Hepatocyte (in vitro differentiated cells): ENCODE data around the gene DYNLL1. TPM values are rescaled to one million over a fixed set of nuclear protein-coding genes. Genes with fewer than 3 reads are reported as not detected.
"Not testable (repeated sequence)": the region's sequence is repeated elsewhere in the genome, so short reads cannot be mapped to it uniquely, and the experiment has no call there.

Experiments used
- DNase-seq: peaks from one replicate; pipeline ENCODE4 v3.0.0-alpha.2; 2016; ENCODE audit warnings: low spot score
- H2AFZ ChIP-seq: fragments of 200-600 bp; sonication (generic); 2 replicates; pipeline ENCODE4 v1.6.0; 2016; ENCODE audit warnings: antibody characterized with exemption, mild to moderate bottlenecking
- H3K27ac ChIP-seq: fragments of 200-600 bp; sonication (generic); 2 replicates; pipeline ENCODE4 v1.5.1; 2016; ENCODE audit warnings: mild to moderate bottlenecking
- H3K27me3 ChIP-seq: fragments of 200-600 bp; sonication (generic); 2 replicates; pipeline ENCODE4 v1.6.1; 2016
- H3K36me3 ChIP-seq: fragments of 200-600 bp; sonication (generic); replicated peaks from 2 replicates; pipeline ENCODE4 v1.5.1; 2016; ENCODE audit warnings: low read depth; ENCODE audit not compliant: insufficient read depth
- H3K4me1 ChIP-seq: fragments of 200-600 bp; sonication (generic); 2 replicates; pipeline ENCODE4 v1.5.1; 2016; ENCODE audit warnings: mild to moderate bottlenecking, moderate library complexity; ENCODE audit not compliant: insufficient read depth
- H3K4me2 ChIP-seq: fragments of 200-600 bp; sonication (generic); 2 replicates; pipeline ENCODE4 v1.6.0; 2016
- H3K4me3 ChIP-seq: fragments of 200-600 bp; sonication (generic); 2 replicates; pipeline ENCODE4 v1.5.1; 2016; ENCODE audit warnings: mild to moderate bottlenecking
- H3K79me2 ChIP-seq: fragments of 200-600 bp; sonication (generic); 2 replicates; pipeline ENCODE4 v1.6.0; 2017; ENCODE audit warnings: mild to moderate bottlenecking
- H3K9me2 ChIP-seq: fragments of 200-600 bp; sonication (generic); replicated peaks from 2 replicates; pipeline ENCODE4 v1.6.0; 2017; ENCODE audit warnings: mild to moderate bottlenecking; ENCODE audit not compliant: insufficient read depth
- H3K9me3 ChIP-seq: fragments of 200-600 bp; sonication (generic); 2 replicates; pipeline ENCODE4 v1.5.1; 2016; ENCODE audit warnings: low read depth, mild to moderate bottlenecking
- H4K20me1 ChIP-seq: fragments of 200-600 bp; sonication (generic); 2 replicates; pipeline ENCODE4 v1.6.0; 2016; ENCODE audit warnings: mild to moderate bottlenecking; ENCODE audit not compliant: insufficient read depth, poor library complexity, severe bottlenecking
- EZH2 ChIP-seq: fragments of 200-600 bp; sonication (generic); IDR thresholded peaks from 2 replicates; pipeline ENCODE4 v1.6.1; 2016; ENCODE audit warnings: antibody characterized with exemption, mild to moderate bottlenecking, borderline replicate concordance
- EZH2phosphoT487 ChIP-seq: fragments of 200-600 bp; sonication (generic); IDR thresholded peaks from one replicate; pipeline ENCODE4 v1.6.1; 2018; ENCODE audit warnings: antibody characterized with exemption, mild to moderate bottlenecking, low read depth, moderate library complexity; ENCODE audit not compliant: unreplicated experiment, severe bottlenecking
- WGBS: methylation state at CpG from one replicate; pipeline ENCODE4 v1.1.6; 2016; ENCODE audit warnings: low lambda C conversion rate; ENCODE audit errors: missing lambda C conversion rate; 5-methylcytosine and 5-hydroxymethylcytosine counted together
- polyA plus RNA-seq: library from polyadenylated mRNA; unstranded; fragments of >200 nt; fragmentation: Nextera tagmentation; extraction: Ambion mirVana; gene quantifications from 2 replicates; pipeline ENCODE4 v1.2.1, GENCODE V29; 2016
- total RNA-seq: library from RNA; depleted of rRNA; stranded (reverse); fragments of >200 nt; gene quantifications from 2 replicates; pipeline ENCODE4 v1.2.3, GENCODE V29; 2014
- TF ChIP-seq, protein P1 (sequence below): fragments of 200-600 bp; sonication (generic); IDR thresholded peaks from 2 replicates; pipeline ENCODE4 v1.5.1; 2016; ENCODE audit warnings: antibody characterized with exemption, mild to moderate bottlenecking; ENCODE audit not compliant: poor library complexity

DYNLL1 gene
- total and polyA plus RNA-seq, 2 experiments from 2014 or later, result 383 to 641 TPM

DNA sequence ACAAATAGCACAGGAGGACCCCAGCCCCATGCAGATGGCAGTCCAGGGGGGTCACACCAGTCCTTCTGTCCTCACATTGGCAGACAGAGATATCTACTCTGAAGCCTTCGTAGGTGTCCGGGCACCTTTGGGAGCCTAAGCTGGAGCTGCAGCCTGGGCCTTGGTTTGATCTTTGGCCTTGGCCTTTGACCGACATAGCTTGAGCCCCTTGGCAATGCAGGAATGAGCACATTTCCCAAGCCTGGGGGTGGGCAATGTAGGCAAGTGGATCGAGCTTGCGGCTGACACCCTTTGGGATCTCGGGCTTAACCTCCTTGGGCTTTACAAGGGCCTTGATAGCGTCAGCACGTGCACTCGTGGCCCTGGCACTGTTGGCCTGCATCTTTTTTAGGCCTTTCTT is 26.7 kb downstream of the DYNLL1 start:
- no peaks in the 10 kb centered on the region for H3K9me2 ChIP-seq
- no peaks in the 10 kb centered on the region for H3K36me3 ChIP-seq
- no peak overlapping the region for H3K4me3 ChIP-seq
- H4K20me1 ChIP-seq, result no peaks in the 10 kb centered on the region
- no peaks in the 10 kb centered on the region for H3K4me1 ChIP-seq
- no peak for DNase-seq
- no peak overlapping the region for H3K27ac ChIP-seq
- H3K9me3 ChIP-seq, result no peaks in the 10 kb centered on the region
- no peaks in the 10 kb centered on the region for H3K27me3 ChIP-seq
- 92% methylated on average over 9 of the region's 9 CpGs for WGBS
- H2AFZ ChIP-seq, result no peak overlapping the region
- TF ChIP-seq, protein P1, sequence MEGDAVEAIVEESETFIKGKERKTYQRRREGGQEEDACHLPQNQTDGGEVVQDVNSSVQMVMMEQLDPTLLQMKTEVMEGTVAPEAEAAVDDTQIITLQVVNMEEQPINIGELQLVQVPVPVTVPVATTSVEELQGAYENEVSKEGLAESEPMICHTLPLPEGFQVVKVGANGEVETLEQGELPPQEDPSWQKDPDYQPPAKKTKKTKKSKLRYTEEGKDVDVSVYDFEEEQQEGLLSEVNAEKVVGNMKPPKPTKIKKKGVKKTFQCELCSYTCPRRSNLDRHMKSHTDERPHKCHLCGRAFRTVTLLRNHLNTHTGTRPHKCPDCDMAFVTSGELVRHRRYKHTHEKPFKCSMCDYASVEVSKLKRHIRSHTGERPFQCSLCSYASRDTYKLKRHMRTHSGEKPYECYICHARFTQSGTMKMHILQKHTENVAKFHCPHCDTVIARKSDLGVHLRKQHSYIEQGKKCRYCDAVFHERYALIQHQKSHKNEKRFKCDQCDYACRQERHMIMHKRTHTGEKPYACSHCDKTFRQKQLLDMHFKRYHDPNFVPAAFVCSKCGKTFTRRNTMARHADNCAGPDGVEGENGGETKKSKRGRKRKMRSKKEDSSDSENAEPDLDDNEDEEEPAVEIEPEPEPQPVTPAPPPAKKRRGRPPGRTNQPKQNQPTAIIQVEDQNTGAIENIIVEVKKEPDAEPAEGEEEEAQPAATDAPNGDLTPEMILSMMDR, result no peak
- TF ChIP-seq EZH2 (no peak), EZH2phosphoT487 (no peak)
- no peak overlapping the region for H3K4me2 ChIP-seq
- no peaks in the 10 kb centered on the region for H3K79me2 ChIP-seq

DNA sequence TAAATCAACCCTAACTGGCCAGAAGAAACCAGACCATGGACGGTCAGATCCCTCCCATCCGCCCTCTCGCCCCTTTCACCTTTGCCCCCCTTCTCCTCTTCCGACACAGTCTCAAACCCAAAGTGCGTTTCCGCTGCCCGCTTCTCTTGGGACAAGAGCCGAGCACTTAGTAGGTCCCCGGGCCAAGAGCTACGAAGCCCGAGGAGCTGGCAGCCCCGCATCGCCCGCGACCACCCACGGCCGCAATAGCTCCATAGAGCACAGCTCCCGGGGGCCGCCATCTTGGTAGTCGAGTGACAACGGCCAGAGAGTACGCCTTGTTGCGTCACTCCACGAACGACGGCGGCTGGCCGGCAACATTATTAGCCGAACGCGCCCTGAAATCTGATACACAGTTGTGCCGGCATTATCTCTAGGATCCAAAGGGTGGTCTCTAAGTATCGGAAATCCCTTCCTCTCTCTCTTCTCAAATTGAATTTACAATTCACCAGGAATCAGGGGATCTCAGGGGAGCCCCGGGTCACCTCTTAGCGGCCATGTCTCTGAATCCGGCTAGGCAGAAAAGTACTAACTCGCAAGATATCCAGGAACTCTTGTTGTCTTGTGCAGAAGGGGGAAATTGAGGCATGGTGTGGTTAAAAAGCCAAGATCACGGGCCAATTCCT is 33.1 kb downstream of the DYNLL1 start, which contains the start of gene COQ5:
Gene COQ5, minus strand, starts transcription at position 298 of the 665 bp plus-strand sequence. Its CDS starts 17 bp downstream, at position 281.
- WGBS, result under 1% methylated on average over 38 of the region's 38 CpGs
- peak within 1 kb of the TSS; percentile 93 for H2AFZ ChIP-seq
- no peak for TF ChIP-seq EZH2
- TF ChIP-seq, protein P1, result no peak
- TF ChIP-seq EZH2phosphoT487, result no peak
- peak within 1 kb of the TSS; percentile 95 for H3K27ac ChIP-seq
- peak within 1 kb of the TSS; percentile 85 for H3K4me2 ChIP-seq
- peak within 1 kb of the TSS; percentile 86 for H3K4me3 ChIP-seq
- DNase-seq, result peak; percentile 93
- H3K4me1 ChIP-seq, result peaks cover 6% of the 10 kb centered on the region
- no peaks in the 10 kb centered on the region for H3K9me2 ChIP-seq
- H3K79me2 ChIP-seq, result peaks cover 6% of the 10 kb centered on the region
- no peaks in the 10 kb centered on the region for H4K20me1 ChIP-seq
- H3K27me3 ChIP-seq, result no peaks in the 10 kb centered on the region
- H3K36me3 ChIP-seq, result no peaks in the 10 kb centered on the region
- no peaks in the 10 kb centered on the region for H3K9me3 ChIP-seq

DNA sequence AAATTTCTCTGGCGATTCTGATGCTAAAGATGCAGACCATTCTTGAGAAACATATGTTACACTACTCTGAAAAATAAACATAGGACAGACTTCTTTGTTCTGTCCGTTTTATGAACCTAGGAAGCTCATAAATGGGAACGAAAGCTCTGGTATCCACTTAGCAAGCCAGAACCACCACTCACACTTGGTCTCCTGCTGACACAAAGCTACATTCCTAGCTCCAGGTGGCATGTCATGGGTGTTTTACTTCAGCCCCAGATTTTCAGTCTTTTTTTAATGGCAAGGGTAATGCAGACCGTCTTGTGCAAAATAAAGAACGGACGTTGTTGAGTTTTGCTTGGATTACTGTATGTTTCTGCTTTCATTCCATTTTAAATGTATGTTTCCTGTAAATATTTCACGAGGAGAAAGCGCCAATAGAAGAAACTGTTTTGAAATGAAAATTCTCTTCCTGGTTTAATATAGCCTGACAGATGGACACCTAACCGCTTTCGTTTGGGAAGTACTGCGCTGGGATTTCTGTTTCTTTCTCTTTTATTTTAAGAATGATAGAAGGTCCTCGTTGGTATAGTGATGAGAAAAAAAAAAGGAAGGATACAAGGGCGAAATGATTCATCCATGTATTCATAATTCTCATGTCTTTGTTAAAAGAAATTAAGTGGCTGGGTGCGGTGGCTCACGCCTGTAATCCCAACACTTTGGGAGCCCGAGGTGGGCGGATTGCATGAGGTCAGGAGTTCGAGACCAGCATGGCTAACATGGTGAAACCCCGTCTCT is 33.9 kb downstream of the DYNLL1 start:
- H3K9me3 ChIP-seq, result no peaks in the 10 kb centered on the region
- H2AFZ ChIP-seq, result peak overlapping the region; percentile 93
- H4K20me1 ChIP-seq, result peaks cover 2% of the 10 kb centered on the region
- peaks cover 6% of the 10 kb centered on the region for H3K4me1 ChIP-seq
- H3K27ac ChIP-seq, result peak overlapping the region; percentile 95
- DNase-seq, result peak; percentile 63
- 46% methylated on average over 19 of the region's 19 CpGs for WGBS
- no peaks in the 10 kb centered on the region for H3K27me3 ChIP-seq
- H3K9me2 ChIP-seq, result no peaks in the 10 kb centered on the region
- peak overlapping the region; percentile 86 for H3K4me3 ChIP-seq
- peaks cover 13% of the 10 kb centered on the region for H3K79me2 ChIP-seq
- H3K4me2 ChIP-seq, result peak overlapping the region; percentile 85
- no peaks in the 10 kb centered on the region for H3K36me3 ChIP-seq
- no peak for TF ChIP-seq EZH2phosphoT487
- no peak for TF ChIP-seq EZH2
- TF ChIP-seq, protein P1, result no peak

DNA sequence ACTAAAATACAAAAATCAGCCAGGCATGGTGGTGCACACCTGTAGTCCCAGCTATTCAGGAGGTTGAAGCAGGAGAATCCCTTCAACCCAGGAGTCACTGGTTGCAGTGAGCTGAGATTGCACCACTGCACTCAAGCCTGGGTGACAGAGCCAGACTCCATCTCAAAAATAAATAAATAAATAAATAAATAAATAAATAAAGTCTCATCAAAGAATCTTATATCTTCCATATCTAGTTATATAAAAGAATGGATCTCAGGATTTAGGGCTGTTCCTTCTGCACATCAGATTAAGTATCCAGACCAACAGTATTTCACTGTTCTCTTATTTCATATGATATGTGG is 34.5 kb downstream of the DYNLL1 start:
- H3K4me2 ChIP-seq, result peak overlapping the region; percentile 85
- H3K4me3 ChIP-seq, H3K36me3 ChIP-seq, H3K4me1 ChIP-seq, H3K9me2 ChIP-seq, H3K27me3 ChIP-seq, DNase-seq, H4K20me1 ChIP-seq, H3K9me3 ChIP-seq: not testable (repeated sequence)
- H2AFZ ChIP-seq, result peak overlapping the region; percentile 93
- H3K79me2 ChIP-seq, result peaks cover 18% of the 10 kb centered on the region
- H3K27ac ChIP-seq, result peak overlapping the region; percentile 95
